HCT116 (cell line): ENCODE measurements around the gene QRICH1. TPM values are rescaled to one million over a fixed set of nuclear protein-coding genes. Genes with fewer than 3 reads are reported as not detected.

Source experiments
- ATAC-seq: fragments of 200-7000 bp; cut with Tn5 transposase; 2 replicates; pipeline ENCODE4 v1.9.1; 2020; ENCODE audit warnings: mild to moderate bottlenecking, moderate library complexity
- BruUV-seq: library from RNA; stranded (reverse); fragments of 400-500 nt; replicated peaks from 2 replicates; lab custom pipeline; 2021; lab: Mats Ljungman, UMichigan
- CTCF ChIA-PET: fragments of 300-600 bp; sonication (Branson Sonifier 250); formaldehyde crosslinking; loops from one replicate; lab custom pipeline; 2021; ENCODE audit warnings: antibody characterized with exemption; lab: Charles Lee
- POLR2A ChIA-PET: fragments of 300-600, 350-600 bp; sonication (Branson Sonifier 250); formaldehyde crosslinking; loops from one replicate; lab custom pipeline; 2021; ENCODE audit warnings: antibody characterized with exemption; lab: Charles Lee
- RAD21 ChIA-PET, 2 experiments: fragments of 300-600 bp; sonication (Branson Sonifier 250); formaldehyde crosslinking; loops; one replicate each; lab custom pipeline; 2023; ENCODE audit warnings: low total read pairs in 2 of 2; ENCODE audit not compliant: uncharacterized antibody in 2 of 2, unreplicated experiment in 2 of 2, low non-redundant PET in 1 of 2; lab: Charles Lee
- DNase-seq: peaks from one replicate; pipeline ENCODE4 v3.0.0-alpha.2; 2010; ENCODE audit warnings: low read depth, low spot score
- H2AFZ ChIP-seq: fragments of 200-600 bp; shearing (Covaris generic), sonication (generic); 2 replicates; pipeline ENCODE4 v1.6.1; 2017; ENCODE audit warnings: low read depth, mixed run types, mixed read lengths, antibody characterized with exemption, low read length; ENCODE audit not compliant: poor library complexity, severe bottlenecking
- H3K27ac ChIP-seq: 2 replicates; pipeline ENCODE4 v1.5.1; 2012; ENCODE audit warnings: low read depth, low read length
- H3K27me3 ChIP-seq: fragments of 200-600 bp; sonication (generic); 2 replicates; pipeline ENCODE4 v1.6.1; 2016; ENCODE audit warnings: mixed run types, low read length, mixed read lengths; ENCODE audit not compliant: insufficient read depth
- H3K36me3 ChIP-seq, 2 experiments: fragments of 200-500 bp in 1 of 2; fragments of 200-600 bp in 1 of 2; sonication (Bioruptor generic) in 1 of 2; sonication (generic) in 1 of 2; 2 replicates each; pipeline versions ENCODE4 v1.5.1 to v1.6.1; 2014 to 2016; ENCODE audit warnings: low read length in 2 of 2, inconsistent platforms in 1 of 2, mixed read lengths in 1 of 2, mixed run types in 1 of 2; ENCODE audit not compliant: insufficient read depth in 2 of 2, control insufficient read depth in 1 of 2
- H3K4me1 ChIP-seq, 2 experiments: fragments of 200-600 bp in 1 of 2; sonication (generic) in 1 of 2; 2 replicates each; pipeline versions ENCODE4 v1.5.1 to v1.6.1; 2012 to 2017; ENCODE audit warnings: low read length in 2 of 2, inconsistent platforms in 1 of 2, mild to moderate bottlenecking in 1 of 2, mixed read lengths in 1 of 2, mixed run types in 1 of 2, moderate library complexity in 1 of 2; ENCODE audit not compliant: insufficient read depth in 2 of 2, control insufficient read depth in 1 of 2
- H3K4me2 ChIP-seq: fragments of 200-600 bp; sonication (generic); 2 replicates; pipeline ENCODE4 v1.6.1; 2017; ENCODE audit warnings: mixed run types, low read length, mixed read lengths
- H3K4me3 ChIP-seq, 2 experiments: fragments of 200-600 bp in 1 of 2; sonication (generic) in 1 of 2; replicated peaks in 1 of 2; 2 replicates each; pipeline ENCODE4 v1.5.1; 2011 to 2016; ENCODE audit warnings: low read length in 2 of 2, control low read depth in 1 of 2, low read depth in 1 of 2, mild to moderate bottlenecking in 1 of 2, mixed read lengths in 1 of 2, mixed run types in 1 of 2
- H3K79me2 ChIP-seq: fragments of 200-600 bp; sonication (generic); 2 replicates; pipeline ENCODE4 v1.6.1; 2017; ENCODE audit warnings: mild to moderate bottlenecking, mixed run types, low read length, moderate library complexity, mixed read lengths; ENCODE audit not compliant: insufficient read depth
- H3K9ac ChIP-seq: fragments of 200-600 bp; sonication (generic); 2 replicates; pipeline ENCODE4 v1.6.1; 2016; ENCODE audit warnings: low read length, mixed read lengths
- H3K9me2 ChIP-seq: fragments of 200-600 bp; sonication (generic), shearing (Covaris generic); 2 replicates; pipeline ENCODE4 v1.6.1; 2017; ENCODE audit warnings: mixed run types, mild to moderate bottlenecking, moderate library complexity; ENCODE audit not compliant: insufficient read depth
- H3K9me3 ChIP-seq, 2 experiments: fragments of 200-500 bp in 1 of 2; fragments of 200-600 bp in 1 of 2; sonication (Bioruptor generic) in 1 of 2; sonication (generic) in 1 of 2; 2 replicates each; pipeline ENCODE4 v1.6.1; 2014 to 2017; ENCODE audit warnings: low read length in 2 of 2, mixed read lengths in 2 of 2, inconsistent platforms in 1 of 2, low read depth in 1 of 2, mild to moderate bottlenecking in 1 of 2, mixed run types in 1 of 2, moderate library complexity in 1 of 2; ENCODE audit not compliant: control insufficient read depth in 1 of 2, insufficient read depth in 1 of 2
- H4K20me1 ChIP-seq: fragments of 200-600 bp; sonication (generic), shearing (Covaris generic); 2 replicates; pipeline ENCODE4 v1.6.1; 2017; ENCODE audit warnings: mixed run types, mild to moderate bottlenecking, moderate library complexity; ENCODE audit not compliant: insufficient read depth
- CEBPB ChIP-seq: IDR thresholded peaks from 2 replicates; pipeline ENCODE4 v1.6.1; 2012; ENCODE audit warnings: low read depth
- CTCF ChIP-seq, 3 experiments: fragments of 200-600 bp in 1 of 3; sonication (generic) in 1 of 3; IDR thresholded peaks in 2 of 3; conservative IDR thresholded peaks in 1 of 3; 2 replicates each; pipeline ENCODE4 v1.5.1; 2012 to 2017; ENCODE audit warnings: low read depth in 2 of 3, low read length in 2 of 3, antibody characterized with exemption in 1 of 3, borderline replicate concordance in 1 of 3, control low read depth in 1 of 3, mild to moderate bottlenecking in 1 of 3, mixed read lengths in 1 of 3, mixed run types in 1 of 3, moderate library complexity in 1 of 3; ENCODE audit not compliant: insufficient read depth in 1 of 3
- EZH2phosphoT487 ChIP-seq: fragments of 200-600 bp; IDR thresholded peaks from 2 replicates; pipeline ENCODE4 v1.6.1; 2018; ENCODE audit warnings: antibody characterized with exemption, borderline replicate concordance
- POLR2AphosphoS5 ChIP-seq: IDR thresholded peaks from 2 replicates; pipeline ENCODE4 v1.6.1; 2011; ENCODE audit warnings: mild to moderate bottlenecking, low read depth, low read length, moderate library complexity
- RAD21 ChIP-seq: IDR thresholded peaks from 2 replicates; pipeline ENCODE4 v1.6.1; 2012; ENCODE audit warnings: low read depth, mild to moderate bottlenecking
- REST ChIP-seq: IDR thresholded peaks from 2 replicates; pipeline ENCODE4 v1.6.1; 2012; ENCODE audit warnings: low read depth
- TCF7L2 ChIP-seq: IDR thresholded peaks from 2 replicates; pipeline ENCODE4 v1.7.0; 2011; ENCODE audit warnings: borderline replicate concordance, inconsistent platforms; ENCODE audit not compliant: insufficient read depth, insufficient read length; ENCODE audit errors: extremely low read depth
- YY1 ChIP-seq: IDR thresholded peaks from 2 replicates; pipeline ENCODE4 v1.6.1; 2011; ENCODE audit warnings: low read length, low read depth, moderate library complexity, mild to moderate bottlenecking; ENCODE audit not compliant: insufficient replicate concordance; ENCODE audit errors: extremely low read depth
- intact Hi-C: fragments of 100-400 bp; cut with micrococcal nuclease; formaldehyde crosslinking; loops from 2 replicates; pipeline ENCODE4 v1.10.0; 2022
- total RNA-seq: library from RNA; stranded (reverse); gene quantifications from one replicate; pipeline ENCODE4 v1.2.1, GENCODE V29; 2021; ENCODE audit not compliant: unreplicated experiment
- TF ChIP-seq, protein P1 (sequence below): IDR thresholded peaks from 2 replicates; pipeline ENCODE4 v1.6.1; 2011; ENCODE audit warnings: mild to moderate bottlenecking, low read length, moderate library complexity; ENCODE audit not compliant: insufficient replicate concordance; ENCODE audit errors: extremely low read depth

QRICH1 gene
- total RNA-seq, 1 experiment from 2014 or later: 105 TPM

DNA sequence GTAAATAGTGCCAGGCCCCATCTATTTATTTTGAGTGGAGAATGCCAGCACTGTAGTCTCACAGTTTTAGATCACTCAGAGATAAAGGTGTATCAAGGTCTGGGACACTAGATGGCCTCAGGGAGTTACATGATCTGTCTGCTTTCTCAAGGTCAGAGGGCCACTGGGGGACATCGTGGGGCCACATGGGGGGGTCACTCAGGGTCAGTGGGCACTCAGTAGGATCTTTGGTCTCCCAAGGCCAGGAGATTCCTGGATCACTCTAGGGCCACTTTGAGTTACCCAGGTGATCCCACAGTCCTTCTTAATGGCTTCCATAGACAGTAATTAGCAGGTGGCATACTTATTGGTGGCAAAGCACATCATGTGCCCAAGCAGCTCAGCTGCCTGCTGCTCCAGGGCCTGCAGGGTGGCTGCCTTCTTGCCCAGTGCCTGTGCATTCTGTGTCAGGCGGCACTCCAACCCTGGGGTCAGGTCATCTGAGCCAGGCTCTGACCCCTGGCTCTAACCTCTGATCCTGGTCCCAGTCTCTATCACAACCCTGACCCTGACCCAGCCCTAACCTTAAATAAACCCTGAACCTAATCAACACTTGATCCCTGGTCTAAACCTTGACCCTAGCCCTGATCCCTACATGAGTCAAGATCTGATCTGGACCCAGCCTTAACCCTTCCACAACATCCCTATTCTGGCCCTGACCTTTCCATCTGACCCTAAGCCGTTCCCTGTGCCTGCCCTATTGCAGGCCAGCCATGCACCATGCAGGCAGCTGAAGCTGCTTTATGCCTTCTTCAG lies 40.8 kb upstream of the QRICH1 start:
- no TSS peak for BruUV-seq
- ChIA-PET CTCF (interaction anchor here (0.7 to 2.7 kb wide), 3 partner anchors 14 to 314 kb away, joined by 3 to 13 read pairs (median 12); partner anchors contain the start of genes QRICH1 and USP19), RAD21 (interaction anchor here in 1 of 2 experiments (0.6 kb wide), 1 partner anchor 10 kb away, joined by 3 read pairs; no protein-coding TSS in a partner anchor), POLR2A (interaction anchor here (2.6 kb wide), 1 partner anchor 41 kb away, joined by 23 read pairs; the partner anchor contains the start of gene QRICH1)
- no peak overlapping the region for H2AFZ ChIP-seq
- peaks cover 11% of the 10 kb centered on the region; the same call in 1 of the 2 replicates for H3K79me2 ChIP-seq
- H3K9ac ChIP-seq: peak overlapping the region; percentile 87; the same call in 1 of the 2 replicates
- intact Hi-C loops: loop anchor here (1.0 kb wide), 1 partner anchor 315 kb away; no protein-coding TSS in a partner anchor
- peak overlapping the region; percentile 89 for H3K27ac ChIP-seq
- no peaks in the 10 kb centered on the region for H3K9me2 ChIP-seq
- peak overlapping the region; percentile 70 to 91; a peak in 3 of 4 replicates for H3K4me3 ChIP-seq
- DNase-seq (peak; percentile 13), ATAC-seq (no peak)
- H4K20me1 ChIP-seq: no peaks in the 10 kb centered on the region
- TF ChIP-seq POLR2AphosphoS5 (no peak), EZH2phosphoT487 (no peak), TCF7L2 (no peak), REST (no peak), CEBPB (no peak), RAD21 (no peak), CTCF (IDR thresholded peaks at IDR 0.05 in 2 of 3, conservative IDR thresholded peaks at IDR 0.05 in 1 of 3; ENCODE audit: borderline replicate concordance in 1 of 3, insufficient read depth in 1 of 3, low read depth in 2 of 3, low read length in 2 of 3) (peak in 2 of 3 experiments; percentile 21 to 36; a peak in 3 of 6 replicates), YY1 (no peak)
- TF ChIP-seq, protein P1, sequence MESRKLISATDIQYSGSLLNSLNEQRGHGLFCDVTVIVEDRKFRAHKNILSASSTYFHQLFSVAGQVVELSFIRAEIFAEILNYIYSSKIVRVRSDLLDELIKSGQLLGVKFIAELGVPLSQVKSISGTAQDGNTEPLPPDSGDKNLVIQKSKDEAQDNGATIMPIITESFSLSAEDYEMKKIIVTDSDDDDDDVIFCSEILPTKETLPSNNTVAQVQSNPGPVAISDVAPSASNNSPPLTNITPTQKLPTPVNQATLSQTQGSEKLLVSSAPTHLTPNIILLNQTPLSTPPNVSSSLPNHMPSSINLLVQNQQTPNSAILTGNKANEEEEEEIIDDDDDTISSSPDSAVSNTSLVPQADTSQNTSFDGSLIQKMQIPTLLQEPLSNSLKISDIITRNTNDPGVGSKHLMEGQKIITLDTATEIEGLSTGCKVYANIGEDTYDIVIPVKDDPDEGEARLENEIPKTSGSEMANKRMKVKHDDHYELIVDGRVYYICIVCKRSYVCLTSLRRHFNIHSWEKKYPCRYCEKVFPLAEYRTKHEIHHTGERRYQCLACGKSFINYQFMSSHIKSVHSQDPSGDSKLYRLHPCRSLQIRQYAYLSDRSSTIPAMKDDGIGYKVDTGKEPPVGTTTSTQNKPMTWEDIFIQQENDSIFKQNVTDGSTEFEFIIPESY: no peak
- H3K36me3 ChIP-seq: no peaks in the 10 kb centered on the region; a peak in 1 of 4 replicates
- H3K9me3 ChIP-seq: no peaks in the 10 kb centered on the region
- H3K4me1 ChIP-seq: peaks cover 16 to 46% of the 10 kb centered on the region in 2 experiments
- H3K4me2 ChIP-seq: peak overlapping the region; percentile 100
- H3K27me3 ChIP-seq: no peaks in the 10 kb centered on the region
